Duodenal mucosa (tissue), 2 donors: ENCODE measurements around the gene MTAP.
A peak's percentile ranks its signal among the peaks of the same experiment; 100 is the strongest.

Source experiments
- H3K27ac ChIP-seq: one replicate; pipeline ENCODE4 v1.7.0; 2013; ENCODE audit warnings: low read depth, low read length
- H3K27me3 ChIP-seq, 2 donors: one replicate each; pipeline ENCODE4 v1.7.0; 2013; ENCODE audit warnings: low read length in 2 of 2, control low read depth in 1 of 2; ENCODE audit not compliant: insufficient read depth in 2 of 2, control insufficient read depth in 1 of 2
- H3K36me3 ChIP-seq, 2 donors: one replicate each; pipeline ENCODE4 v1.7.0; 2013; ENCODE audit warnings: low read length in 2 of 2, control low read depth in 1 of 2; ENCODE audit not compliant: insufficient read depth in 2 of 2, control insufficient read depth in 1 of 2
- H3K4me1 ChIP-seq, 2 donors: one replicate each; pipeline ENCODE4 v1.7.0; 2013; ENCODE audit warnings: low read length in 2 of 2, control low read depth in 1 of 2; ENCODE audit not compliant: insufficient read depth in 2 of 2, control insufficient read depth in 1 of 2
- H3K4me3 ChIP-seq, 2 donors: one replicate each; pipeline ENCODE4 v1.7.0; 2013; ENCODE audit warnings: low read length in 2 of 2, low read depth in 1 of 2
- H3K9ac ChIP-seq, 2 donors: one replicate each; pipeline ENCODE4 v1.7.0; 2013; ENCODE audit warnings: low read length in 2 of 2, low read depth in 1 of 2
- H3K9me3 ChIP-seq, 2 donors: one replicate each; pipeline ENCODE4 v1.7.0; 2013; ENCODE audit warnings: low read length in 2 of 2, control low read depth in 1 of 2; ENCODE audit not compliant: control insufficient read depth in 1 of 2

MTAP gene

GRCh38 chr9:21972361-21972760 lies 169.9 kb downstream of the MTAP start:
- Histone ChIP-seq H3K27me3 (peaks cover 91 to 92% of the 10 kb centered on the region in 2 donors), H3K36me3 (no peaks in the 10 kb centered on the region), H3K9me3 (no peaks in the 10 kb centered on the region), H3K4me1 (peaks cover 3 to 7% of the 10 kb centered on the region in 2 donors), H3K27ac (no peak overlapping the region), H3K9ac (no peak overlapping the region), H3K4me3 (no peak overlapping the region)

DNA sequence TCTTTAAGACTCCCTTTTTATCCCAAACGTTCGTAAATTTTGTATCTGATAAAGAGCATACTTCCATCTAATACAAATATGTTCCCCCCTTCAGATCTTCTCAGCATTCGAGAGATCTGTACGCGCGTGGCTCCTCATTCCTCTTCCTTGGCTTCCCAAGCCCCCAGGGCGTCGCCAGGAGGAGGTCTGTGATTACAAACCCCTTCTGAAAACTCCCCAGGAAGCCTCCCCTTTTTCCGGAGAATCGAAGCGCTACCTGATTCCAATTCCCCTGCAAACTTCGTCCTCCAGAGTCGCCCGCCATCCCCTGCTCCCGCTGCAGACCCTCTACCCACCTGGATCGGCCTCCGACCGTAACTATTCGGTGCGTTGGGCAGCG lies 171.9 kb downstream of the MTAP start:
- Histone ChIP-seq H3K27ac (no peak overlapping the region), H3K9ac (no peak overlapping the region), H3K36me3 (no peaks in the 10 kb centered on the region), H3K4me3 (peak overlapping the region; percentile 66 to 67), H3K27me3 (peaks cover 84 to 90% of the 10 kb centered on the region in 2 donors), H3K4me1 (peaks cover 3 to 7% of the 10 kb centered on the region in 2 donors), H3K9me3 (no peaks in the 10 kb centered on the region)

GRCh38 chr9:21974722-21975409 lies 172.4 kb downstream of the MTAP start:
- H3K27me3 ChIP-seq = peaks cover 83 to 90% of the 10 kb centered on the region in 2 donors
- H3K4me3 ChIP-seq = peak overlapping the region; percentile 66 to 67
- no peak overlapping the region for H3K9ac ChIP-seq
- no peaks in the 10 kb centered on the region for H3K36me3 ChIP-seq
- H3K9me3 ChIP-seq = no peaks in the 10 kb centered on the region
- H3K27ac ChIP-seq = no peak overlapping the region
- H3K4me1 ChIP-seq = peaks cover 3 to 7% of the 10 kb centered on the region in 2 donors

DNA sequence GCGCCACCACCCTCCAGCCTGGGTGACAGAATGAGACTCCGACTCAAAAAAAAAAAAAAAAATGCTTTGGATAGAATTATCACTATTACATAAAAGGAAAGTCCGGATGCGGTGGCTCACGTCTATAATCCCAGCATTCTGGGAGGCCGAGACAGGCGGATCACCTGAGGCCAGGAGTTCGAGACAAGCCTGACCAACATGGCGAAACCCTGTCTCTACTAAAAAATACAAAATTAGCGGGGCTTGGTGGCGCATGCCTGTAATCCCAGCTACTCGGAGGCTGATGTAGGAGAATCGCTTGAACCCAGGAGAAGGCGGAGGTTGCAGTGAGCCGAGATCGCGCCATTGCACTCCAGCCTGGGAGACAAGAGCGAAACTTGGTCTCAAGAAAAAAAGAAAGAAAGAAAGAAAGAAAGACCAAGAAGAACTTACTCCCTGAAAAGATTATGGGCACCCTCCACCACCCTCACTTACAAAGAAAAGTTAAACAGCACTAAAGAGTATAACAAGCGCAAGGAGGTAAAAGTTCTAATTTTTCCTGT lies 174.0 kb downstream of the MTAP start:
- Histone ChIP-seq H3K4me3 (no peak overlapping the region), H3K4me1 (peaks cover 3 to 7% of the 10 kb centered on the region in 2 donors), H3K27ac (no peak overlapping the region), H3K9ac (no peak overlapping the region), H3K36me3 (no peaks in the 10 kb centered on the region), H3K27me3 (peaks cover 68 to 79% of the 10 kb centered on the region in 2 donors), H3K9me3 (no peaks in the 10 kb centered on the region)

DNA sequence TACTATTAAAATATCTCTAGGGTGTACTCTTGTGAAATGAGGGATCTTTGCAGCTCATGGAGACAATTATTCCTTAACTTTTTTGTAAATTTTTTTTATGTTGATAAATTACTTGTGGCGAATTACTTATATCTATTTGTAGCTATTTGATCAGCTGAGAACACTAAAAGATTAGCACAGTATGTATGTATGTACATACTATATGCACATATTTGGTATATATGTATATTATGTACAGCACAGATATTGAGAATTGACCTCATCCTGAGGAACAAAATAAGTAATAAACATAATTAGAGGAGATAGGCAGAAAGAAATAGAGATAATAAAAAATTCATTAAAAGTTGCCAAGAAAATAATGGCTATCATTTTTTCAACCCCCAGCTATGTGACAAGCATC lies 180.0 kb downstream of the MTAP start:
- Histone ChIP-seq H3K9ac (no peak overlapping the region), H3K4me1 (no peaks in the 10 kb centered on the region), H3K36me3 (no peaks in the 10 kb centered on the region), H3K27ac (no peak overlapping the region), H3K9me3 (no peaks in the 10 kb centered on the region), H3K4me3 (no peak overlapping the region), H3K27me3 (peaks cover 25 to 73% of the 10 kb centered on the region in 2 donors)

DNA sequence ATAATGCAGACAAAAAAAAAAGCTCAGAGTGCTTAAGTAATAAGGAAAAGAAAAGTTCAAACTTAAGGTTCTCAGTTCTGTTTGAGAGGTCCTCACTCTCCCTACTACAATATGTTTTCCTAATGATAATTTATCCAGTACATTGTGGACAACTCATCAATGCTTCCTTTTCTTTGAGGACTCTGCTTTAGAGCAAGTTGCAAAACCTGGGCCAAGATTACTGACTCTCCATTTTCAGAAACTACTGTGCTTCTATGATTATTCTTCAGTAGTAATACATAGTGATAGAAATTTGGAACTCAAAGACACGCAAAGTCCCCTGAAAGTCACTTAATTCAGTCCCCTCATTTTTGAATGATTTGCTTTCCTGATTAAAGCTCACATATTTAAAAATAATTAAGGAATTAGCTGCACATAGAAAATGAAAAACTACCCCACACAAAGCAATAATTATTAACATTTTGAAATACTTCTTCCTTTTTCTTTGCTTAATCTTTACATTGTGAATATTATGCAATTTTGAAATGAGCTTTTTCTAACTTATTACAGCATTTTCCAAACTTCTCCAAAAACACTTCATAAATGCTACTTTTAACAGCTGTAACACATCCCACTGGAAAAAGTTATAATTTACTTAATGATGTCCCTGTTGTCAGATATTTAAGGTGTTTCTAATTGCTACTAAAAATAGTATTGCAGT lies 180.6 kb downstream of the MTAP start:
- Histone ChIP-seq H3K27ac (no peak overlapping the region), H3K9ac (no peak overlapping the region), H3K27me3 (peaks cover 23 to 74% of the 10 kb centered on the region in 2 donors), H3K9me3 (no peaks in the 10 kb centered on the region), H3K36me3 (no peaks in the 10 kb centered on the region), H3K4me3 (no peak overlapping the region), H3K4me1 (no peaks in the 10 kb centered on the region)

- H3K9ac ChIP-seq = no peak overlapping the region
- no peaks in the 10 kb centered on the region for H3K36me3 ChIP-seq
- H3K4me3 ChIP-seq = no peak overlapping the region
- no peaks in the 10 kb centered on the region for H3K4me1 ChIP-seq
- H3K27me3 ChIP-seq = peaks cover 20 to 75% of the 10 kb centered on the region in 2 donors
- H3K27ac ChIP-seq = no peak overlapping the region
- H3K9me3 ChIP-seq = no peaks in the 10 kb centered on the region
Measured at GRCh38 chr9:21983561-21983935, 181.1 kb downstream of the MTAP start.

DNA sequence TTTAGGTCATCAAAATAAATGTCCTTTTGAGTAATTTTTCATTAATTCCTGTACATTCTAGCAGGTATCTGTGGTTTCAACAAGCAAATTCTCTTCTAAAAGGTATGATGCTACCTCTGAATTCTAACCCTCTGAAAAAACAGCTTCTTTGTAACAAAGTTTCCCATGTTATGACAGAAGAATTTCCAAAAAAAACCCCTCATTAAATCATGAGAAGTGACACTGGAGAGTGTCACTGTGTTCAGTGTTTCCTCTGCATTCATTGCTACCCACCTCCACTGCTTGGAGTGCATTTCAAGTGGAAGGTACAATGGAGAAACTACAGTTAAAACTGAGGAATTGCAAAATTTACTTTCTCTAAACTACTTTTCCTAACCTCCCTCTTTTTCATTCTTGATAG lies 181.7 kb downstream of the MTAP start:
- no peaks in the 10 kb centered on the region for H3K36me3 ChIP-seq
- H3K27ac ChIP-seq = no peak overlapping the region
- no peak overlapping the region for H3K4me3 ChIP-seq
- no peaks in the 10 kb centered on the region for H3K9me3 ChIP-seq
- no peak overlapping the region for H3K9ac ChIP-seq
- H3K27me3 ChIP-seq = peaks cover 15 to 75% of the 10 kb centered on the region in 2 donors
- H3K4me1 ChIP-seq = no peaks in the 10 kb centered on the region

DNA sequence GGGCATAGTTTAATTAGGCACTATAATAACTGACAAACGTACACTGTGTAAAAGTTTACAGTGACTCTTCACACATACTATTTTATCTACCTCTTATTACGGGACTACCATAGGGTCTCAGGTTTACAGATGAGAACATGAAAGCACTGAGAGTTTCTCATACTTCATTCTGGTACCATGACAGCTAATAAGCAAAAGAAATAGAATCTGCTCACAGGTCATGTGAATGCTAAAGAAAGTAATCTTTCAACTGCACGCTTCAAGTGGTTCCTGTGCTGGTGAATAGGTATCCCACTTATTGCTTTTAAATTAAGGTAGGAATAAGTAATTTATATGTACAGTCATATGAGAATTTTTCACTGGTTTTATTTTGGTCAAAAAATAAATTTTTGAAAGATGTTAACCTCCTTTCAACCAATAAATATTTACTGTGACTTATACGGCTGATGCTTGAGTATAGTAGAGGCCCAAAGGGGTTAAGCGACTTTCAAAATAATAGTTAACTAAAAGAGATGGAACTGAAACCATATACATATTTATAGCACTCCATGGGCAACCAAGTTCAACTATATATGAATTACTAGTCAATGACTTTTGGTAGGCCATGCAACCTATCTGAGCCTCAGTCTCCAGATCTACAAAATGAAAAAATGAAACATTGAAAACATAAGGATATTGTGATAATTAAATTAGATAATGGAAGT lies 183.7 kb downstream of the MTAP start:
- no peaks in the 10 kb centered on the region for H3K36me3 ChIP-seq
- peaks cover 21 to 82% of the 10 kb centered on the region in 2 donors for H3K27me3 ChIP-seq
- H3K4me1 ChIP-seq = no peaks in the 10 kb centered on the region
- no peaks in the 10 kb centered on the region for H3K9me3 ChIP-seq
- H3K9ac ChIP-seq = no peak overlapping the region
- H3K27ac ChIP-seq = no peak overlapping the region
- H3K4me3 ChIP-seq = no peak overlapping the region
